ENCODE data around the gene CMTM4. TPM values are rescaled to one million over a fixed set of nuclear protein-coding genes. Genes with fewer than 3 reads are reported as not detected.
A peak's percentile ranks its signal among the peaks of the same experiment; 100 is the strongest.

The CMTM4 gene
- total and polyA plus RNA-seq, 3 experiments from 2014 or later, result 0.20 to 4.4 (median 4.1) TPM

- peaks cover 4% of the 10 kb centered on the region for H3K27me3 ChIP-seq (ENCODE audit: insufficient read depth, low read length, poor library complexity, severe bottlenecking)
- peak overlapping the region; percentile 45 for H3K27ac ChIP-seq (ENCODE audit: low read depth, low read length)
- CTCF ChIA-PET, result interaction anchor here (1.0 to 6.9 kb wide), 3 partner anchors 10 to 169 kb away, joined by 3 to 31 read pairs (median 3); partner anchors contain the start of gene NAE1
- Mint-ChIP-seq H3K4me3 (no peak overlapping the region), H3K27ac (no peak overlapping the region), H3K4me1 (no peaks in the 10 kb centered on the region), H3K9me3 (no peaks in the 10 kb centered on the region), H3K36me3 (no peaks in the 10 kb centered on the region), H3K27me3 (peaks cover 13 to 19% of the 10 kb centered on the region in 2 donors)
- H3K36me3 ChIP-seq (ENCODE audit: insufficient read depth, low read length), result no peaks in the 10 kb centered on the region
- no peaks in the 10 kb centered on the region for H3K4me1 ChIP-seq (ENCODE audit: insufficient read depth, low read length)
- POLR2A ChIA-PET, result no interaction called here
- no peaks in the 10 kb centered on the region for H3K9me3 ChIP-seq (ENCODE audit: low read length)
- H3K4me3 ChIP-seq (ENCODE audit: low read length), result no peak overlapping the region
- DNase-seq, result no peak
Observed at GRCh38 chr16:66661210-66661560, 35.4 kb downstream of the CMTM4 start.

- no peaks in the 10 kb centered on the region for H3K4me1 Mint-ChIP-seq
- H3K36me3 ChIP-seq (ENCODE audit: insufficient read depth, low read length), result no peaks in the 10 kb centered on the region
- H3K36me3 Mint-ChIP-seq, result no peaks in the 10 kb centered on the region
- ChIA-PET CTCF (interaction anchor here (1.0 to 6.9 kb wide), 3 partner anchors 9 to 170 kb away, joined by 3 to 31 read pairs (median 3); partner anchors contain the start of gene NAE1), POLR2A (no interaction called here)
- DNase-seq, result no peak
- no peaks in the 10 kb centered on the region for H3K9me3 ChIP-seq (ENCODE audit: low read length)
- peak overlapping the region in 1 of 8 donors; percentile 25 for H3K27ac Mint-ChIP-seq
- H3K9me3 Mint-ChIP-seq, result no peaks in the 10 kb centered on the region
- no peaks in the 10 kb centered on the region for H3K4me1 ChIP-seq (ENCODE audit: insufficient read depth, low read length)
- H3K27me3 Mint-ChIP-seq, result peaks cover 13 to 25% of the 10 kb centered on the region in 2 donors
- peaks cover 4% of the 10 kb centered on the region for H3K27me3 ChIP-seq (ENCODE audit: insufficient read depth, low read length, poor library complexity, severe bottlenecking)
- H3K4me3 ChIP-seq (ENCODE audit: low read length), result no peak overlapping the region
- peak overlapping the region; percentile 45 for H3K27ac ChIP-seq (ENCODE audit: low read depth, low read length)
- peak overlapping the region in 1 of 7 donors; percentile 56 for H3K4me3 Mint-ChIP-seq
Observed at GRCh38 chr16:66660422-66661209, 35.9 kb downstream of the CMTM4 start.

- no peak overlapping the region for H3K4me3 ChIP-seq (ENCODE audit: low read length)
- ChIA-PET CTCF (interaction anchor here (6.9 kb wide), 1 partner anchor 8 kb away, joined by 31 read pairs; no protein-coding TSS in a partner anchor), POLR2A (no interaction called here)
- no peaks in the 10 kb centered on the region for H3K4me1 ChIP-seq (ENCODE audit: insufficient read depth, low read length)
- Mint-ChIP-seq H3K27me3 (peaks cover 16 to 36% of the 10 kb centered on the region in 2 donors), H3K36me3 (no peaks in the 10 kb centered on the region), H3K27ac (no peak overlapping the region), H3K9me3 (no peaks in the 10 kb centered on the region), H3K4me3 (no peak overlapping the region), H3K4me1 (no peaks in the 10 kb centered on the region)
- no peaks in the 10 kb centered on the region for H3K36me3 ChIP-seq (ENCODE audit: insufficient read depth, low read length)
- peaks cover 4% of the 10 kb centered on the region for H3K27me3 ChIP-seq (ENCODE audit: insufficient read depth, low read length, poor library complexity, severe bottlenecking)
- no peaks in the 10 kb centered on the region for H3K9me3 ChIP-seq (ENCODE audit: low read length)
- no peak overlapping the region for H3K27ac ChIP-seq (ENCODE audit: low read depth, low read length)
- DNase-seq, result no peak
Observed at GRCh38 chr16:66658860-66659190, 37.7 kb downstream of the CMTM4 start.

- POLR2A ChIA-PET, result no interaction called here
- CTCF ChIA-PET, result interaction anchor here (6.9 kb wide), 1 partner anchor 7 kb away, joined by 31 read pairs; no protein-coding TSS in a partner anchor
- no peak overlapping the region for H3K4me3 ChIP-seq (ENCODE audit: low read length)
- no peaks in the 10 kb centered on the region for H3K9me3 ChIP-seq (ENCODE audit: low read length)
- Mint-ChIP-seq H3K36me3 (no peaks in the 10 kb centered on the region), H3K27me3 (peaks cover 16 to 36% of the 10 kb centered on the region in 2 donors), H3K4me1 (no peaks in the 10 kb centered on the region), H3K27ac (no peak overlapping the region), H3K9me3 (no peaks in the 10 kb centered on the region), H3K4me3 (no peak overlapping the region)
- H3K36me3 ChIP-seq (ENCODE audit: insufficient read depth, low read length), result no peaks in the 10 kb centered on the region
- DNase-seq, result no peak
- H3K27ac ChIP-seq (ENCODE audit: low read depth, low read length), result no peak overlapping the region
- H3K27me3 ChIP-seq (ENCODE audit: insufficient read depth, low read length, poor library complexity, severe bottlenecking), result peaks cover 4% of the 10 kb centered on the region
- no peaks in the 10 kb centered on the region for H3K4me1 ChIP-seq (ENCODE audit: insufficient read depth, low read length)
Observed at GRCh38 chr16:66658143-66658859, 38.2 kb downstream of the CMTM4 start.

GRCh38 chr16:66656547-66656946, 40.0 kb downstream of the CMTM4 start:
- peaks cover 18 to 36% of the 10 kb centered on the region in 2 donors for H3K27me3 Mint-ChIP-seq
- POLR2A ChIA-PET, result no interaction called here
- no peak overlapping the region for H3K27ac Mint-ChIP-seq
- no peaks in the 10 kb centered on the region for H3K36me3 ChIP-seq (ENCODE audit: insufficient read depth, low read length)
- H3K4me1 Mint-ChIP-seq, result peaks cover 0 to 3% (median 0%) of the 10 kb centered on the region in 3 donors
- no peak overlapping the region for H3K4me3 Mint-ChIP-seq
- H3K4me3 ChIP-seq (ENCODE audit: low read length), result no peak overlapping the region
- H3K9me3 Mint-ChIP-seq, result no peaks in the 10 kb centered on the region
- H3K36me3 Mint-ChIP-seq, result no peaks in the 10 kb centered on the region
- H3K9me3 ChIP-seq (ENCODE audit: low read length), result no peaks in the 10 kb centered on the region
- CTCF ChIA-PET, result no interaction called here
- no peaks in the 10 kb centered on the region for H3K4me1 ChIP-seq (ENCODE audit: insufficient read depth, low read length)
- DNase-seq, result no peak
- H3K27ac ChIP-seq (ENCODE audit: low read depth, low read length), result no peak overlapping the region
- peaks cover 4% of the 10 kb centered on the region for H3K27me3 ChIP-seq (ENCODE audit: insufficient read depth, low read length, poor library complexity, severe bottlenecking)

- Mint-ChIP-seq H3K9me3 (no peaks in the 10 kb centered on the region), H3K27ac (no peak overlapping the region), H3K4me3 (no peak overlapping the region), H3K36me3 (no peaks in the 10 kb centered on the region), H3K27me3 (peaks cover 15 to 35% of the 10 kb centered on the region in 2 donors), H3K4me1 (peaks cover 8 to 15% (median 8%) of the 10 kb centered on the region in 3 donors)
- DNase-seq, result no peak
- ChIA-PET POLR2A (no interaction called here), CTCF (no interaction called here)
- no peaks in the 10 kb centered on the region for H3K36me3 ChIP-seq (ENCODE audit: insufficient read depth, low read length)
- H3K27ac ChIP-seq (ENCODE audit: low read depth, low read length), result no peak overlapping the region
- H3K9me3 ChIP-seq (ENCODE audit: low read length), result no peaks in the 10 kb centered on the region
- H3K4me3 ChIP-seq (ENCODE audit: low read length), result no peak overlapping the region
- peaks cover 4% of the 10 kb centered on the region for H3K27me3 ChIP-seq (ENCODE audit: insufficient read depth, low read length, poor library complexity, severe bottlenecking)
- H3K4me1 ChIP-seq (ENCODE audit: insufficient read depth, low read length), result peaks cover 9% of the 10 kb centered on the region
Observed at GRCh38 chr16:66653581-66654350, 42.8 kb downstream of the CMTM4 start.

- DNase-seq, result no peak
- no peak overlapping the region for H3K27ac Mint-ChIP-seq
- no peaks in the 10 kb centered on the region for H3K36me3 Mint-ChIP-seq
- ChIA-PET POLR2A (interaction anchor here (0.6 kb wide), 1 partner anchor 91 kb away, joined by 5 read pairs; no protein-coding TSS in a partner anchor), CTCF (interaction anchor here (2.9 kb wide), 1 partner anchor 9 kb away, joined by 31 read pairs; no protein-coding TSS in a partner anchor)
- H3K4me1 Mint-ChIP-seq, result peaks cover 8 to 15% (median 8%) of the 10 kb centered on the region in 3 donors
- H3K27me3 Mint-ChIP-seq, result peaks cover 11 to 29% of the 10 kb centered on the region in 2 donors
- H3K4me3 Mint-ChIP-seq, result no peak overlapping the region
- Histone ChIP-seq H3K9me3 (ENCODE audit: low read length) (no peaks in the 10 kb centered on the region), H3K27ac (ENCODE audit: low read depth, low read length) (no peak overlapping the region), H3K4me3 (ENCODE audit: low read length) (no peak overlapping the region), H3K36me3 (ENCODE audit: insufficient read depth, low read length) (no peaks in the 10 kb centered on the region), H3K4me1 (ENCODE audit: insufficient read depth, low read length) (peaks cover 9% of the 10 kb centered on the region), H3K27me3 (ENCODE audit: insufficient read depth, low read length, poor library complexity, severe bottlenecking) (peaks cover 4% of the 10 kb centered on the region)
- H3K9me3 Mint-ChIP-seq, result no peaks in the 10 kb centered on the region
Observed at GRCh38 chr16:66652661-66653360, 43.7 kb downstream of the CMTM4 start.

All from CD8-positive, alpha-beta memory T cell (primary cell).